SK-N-SH (cell line): ENCODE data around the gene RASSF4. TPM values are rescaled to one million over a fixed set of nuclear protein-coding genes. Genes with fewer than 3 reads are reported as not detected.

Source experiments
- CTCF ChIA-PET: fragments of 300-600, 350-600 bp; formaldehyde crosslinking; extraction: SDS; loops from one replicate; lab custom pipeline; 2021; lab: Yijun Ruan, JAX
- POLR2A ChIA-PET: fragments of 350-600 bp; sonication (Branson Sonifier 250); formaldehyde crosslinking; extraction: SDS; loops from one replicate; lab custom pipeline; 2020; ENCODE audit warnings: antibody characterized with exemption, inconsistent platforms; lab: Yijun Ruan, JAX
- DNase-seq: peaks from one replicate; pipeline ENCODE4 v3.0.0; 2012
- H2AFZ ChIP-seq: fragments of 200-600 bp; sonication (generic); 2 replicates; pipeline ENCODE4 v1.8.1; 2016; ENCODE audit warnings: antibody characterized with exemption, mild to moderate bottlenecking, low read depth
- H3F3A ChIP-seq: fragments of 200-600 bp; sonication (generic); replicated peaks from 2 replicates; pipeline ENCODE3; 2016; ENCODE audit warnings: antibody characterized with exemption, mild to moderate bottlenecking; ENCODE audit not compliant: insufficient read depth
- H3K27ac ChIP-seq, 2 experiments: fragments of 200-500 bp in 1 of 2; fragments of 200-600 bp in 1 of 2; sonication (Bioruptor generic) in 1 of 2; sonication (generic), shearing (Covaris generic) in 1 of 2; 2 replicates each; pipeline versions ENCODE4 v1.5.1 to v1.6.1; 2014 to 2016; ENCODE audit warnings: low read depth in 2 of 2, inconsistent platforms in 1 of 2, low read length in 1 of 2, mild to moderate bottlenecking in 1 of 2, mixed read lengths in 1 of 2
- H3K27me3 ChIP-seq: fragments of 200-600 bp; sonication (generic), shearing (Covaris generic); 2 replicates; pipeline ENCODE4 v1.6.1; 2016; ENCODE audit warnings: mixed run types; ENCODE audit not compliant: insufficient read depth
- H3K36me3 ChIP-seq, 2 experiments: fragments of 200-500 bp in 1 of 2; fragments of 200-600 bp in 1 of 2; sonication (Bioruptor generic) in 1 of 2; sonication (generic) in 1 of 2; replicated peaks in 1 of 2; 2 replicates each; pipeline versions ENCODE3 to v1.5.1; 2014 to 2016; ENCODE audit warnings: low read length in 1 of 2, mild to moderate bottlenecking in 1 of 2; ENCODE audit not compliant: insufficient read depth in 2 of 2, control insufficient read depth in 1 of 2
- H3K4me1 ChIP-seq, 2 experiments: fragments of 200-500 bp in 1 of 2; fragments of 200-600 bp in 1 of 2; sonication (Bioruptor generic) in 1 of 2; sonication (generic), shearing (Covaris generic) in 1 of 2; 2 replicates each; pipeline versions ENCODE4 v1.5.1 to v1.6.1; 2014 to 2016; ENCODE audit warnings: low read depth in 1 of 2, low read length in 1 of 2, mixed run types in 1 of 2; ENCODE audit not compliant: insufficient read depth in 2 of 2, control insufficient read depth in 1 of 2
- H3K4me2 ChIP-seq: fragments of 200-600 bp; sonication (generic), shearing (Covaris generic); 2 replicates; pipeline ENCODE4 v1.6.1; 2017; ENCODE audit warnings: mixed run types
- H3K4me3 ChIP-seq, 2 experiments: fragments of 200-500 bp in 1 of 2; fragments of 200-600 bp in 1 of 2; sonication (Bioruptor generic) in 1 of 2; sonication (generic), shearing (Covaris generic) in 1 of 2; 2 replicates each; pipeline versions ENCODE4 v1.5.1 to v1.8.1; 2014 to 2016; ENCODE audit warnings: low read depth in 2 of 2, inconsistent platforms in 1 of 2, low read length in 1 of 2, mild to moderate bottlenecking in 1 of 2, mixed read lengths in 1 of 2, moderate library complexity in 1 of 2
- H3K79me2 ChIP-seq: fragments of 200-600 bp; sonication (generic); 2 replicates; pipeline ENCODE4 v1.8.1; 2017; ENCODE audit warnings: mild to moderate bottlenecking; ENCODE audit not compliant: insufficient read depth
- H3K9ac ChIP-seq: fragments of 200-600 bp; sonication (generic); 2 replicates; pipeline ENCODE4 v1.6.1; 2017; ENCODE audit warnings: mixed run types
- H3K9me2 ChIP-seq: fragments of 200-600 bp; sonication (generic); 2 replicates; pipeline ENCODE4 v1.6.1; 2017; ENCODE audit warnings: mixed run types
- H3K9me3 ChIP-seq: fragments of 200-600 bp; sonication (generic); 2 replicates; pipeline ENCODE4 v1.6.1; 2017; ENCODE audit warnings: mixed run types, mild to moderate bottlenecking, moderate library complexity
- H4K20me1 ChIP-seq: fragments of 200-600 bp; sonication (generic); 2 replicates; pipeline ENCODE4 v1.6.1; 2017; ENCODE audit warnings: mild to moderate bottlenecking, mixed run types; ENCODE audit not compliant: insufficient read depth
- CTCF ChIP-seq: fragments of 200-600 bp; sonication (generic); IDR thresholded peaks from 2 replicates; pipeline ENCODE4 v1.6.1; 2017; ENCODE audit warnings: antibody characterized with exemption, mild to moderate bottlenecking, moderate library complexity
- EP300 ChIP-seq, 2 experiments: IDR thresholded peaks; 2 replicates each; pipeline versions ENCODE4 v1.4.0 to v1.6.1; 2012; ENCODE audit warnings: borderline replicate concordance in 1 of 2, low read depth in 1 of 2, low read length in 1 of 2
- EZH2phosphoT487 ChIP-seq: fragments of 200-600 bp; sonication (generic); IDR thresholded peaks from 2 replicates; pipeline ENCODE4 v1.6.1; 2017; ENCODE audit warnings: low read depth, mixed run types, mild to moderate bottlenecking, antibody characterized with exemption, moderate library complexity, borderline replicate concordance
- IRF3 ChIP-seq: fragments of 150-350 bp; IDR thresholded peaks from 2 replicates; pipeline ENCODE4 v1.6.1; 2016; ENCODE audit warnings: mild to moderate bottlenecking, low read depth, low read length
- NFIC ChIP-seq: IDR thresholded peaks from 2 replicates; pipeline ENCODE4 v1.4.0; 2012; ENCODE audit warnings: borderline replicate concordance
- NRF1 ChIP-seq: IDR thresholded peaks from 2 replicates; pipeline ENCODE4 v1.6.1; 2012; ENCODE audit warnings: low read depth, mild to moderate bottlenecking, low read length
- PBX3 ChIP-seq: IDR thresholded peaks from 2 replicates; pipeline ENCODE4; 2012
- POLR2AphosphoS5 ChIP-seq: IDR thresholded peaks from 2 replicates; pipeline ENCODE4 v1.6.1; 2012; ENCODE audit warnings: low read depth, low read length
- RCOR1 ChIP-seq: fragments of 150-350 bp; IDR thresholded peaks from 2 replicates; pipeline ENCODE4 v1.6.1; 2017; ENCODE audit warnings: antibody characterized with exemption, low read length
- REST ChIP-seq: IDR thresholded peaks from 2 replicates; pipeline ENCODE4 v1.6.1; 2012; ENCODE audit warnings: mild to moderate bottlenecking, low read depth, low read length, moderate library complexity
- SMC3 ChIP-seq: IDR thresholded peaks from 2 replicates; pipeline ENCODE4 v1.6.1; 2012; ENCODE audit warnings: low read depth, low read length, improper control_type of control experiment
- TCF12 ChIP-seq: IDR thresholded peaks from 2 replicates; pipeline ENCODE4 v1.4.0; 2012
- USF1 ChIP-seq: IDR thresholded peaks from 2 replicates; pipeline ENCODE4 v1.4.0; 2012; ENCODE audit warnings: low read depth, borderline replicate concordance
- ZBTB33 ChIP-seq: IDR thresholded peaks from 2 replicates; pipeline ENCODE4 v1.4.0; 2012; ENCODE audit warnings: low read depth, borderline replicate concordance
- WGBS: methylation state at CpG from one replicate; pipeline ENCODE4 v1.1.6; 2017; ENCODE audit warnings: low lambda C conversion rate; 5-methylcytosine and 5-hydroxymethylcytosine counted together
- polyA plus RNA-seq, 3 experiments: library from polyadenylated mRNA; depleted of rRNA; stranded (reverse); fragments of >200 nt; gene quantifications; 2 replicates each; pipeline ENCODE4 v1.2.3, GENCODE V29; 2012

RASSF4 gene
- polyA plus RNA-seq, 1 of the 3 experiments (the other 2 are of a cell fraction): 11.0 TPM

GRCh38 chr10:44926751-44927351, 32.8 kb upstream of the RASSF4 start:
- H3K9me3 ChIP-seq: no peaks in the 10 kb centered on the region
- H3K9me2 ChIP-seq: no peaks in the 10 kb centered on the region
- POLR2A ChIA-PET: no interaction called here
- TF ChIP-seq NRF1 (no peak), USF1 (no peak), ZBTB33 (no peak), TCF12 (no peak), EZH2phosphoT487 (no peak), PBX3 (no peak), EP300 (IDR thresholded peaks at IDR 0.05; ENCODE audit: borderline replicate concordance in 1 of 2, low read depth in 1 of 2, low read length in 1 of 2) (no peak), NFIC (no peak), POLR2AphosphoS5 (no peak), RCOR1 (no peak), SMC3 (no peak), IRF3 (no peak), CTCF (no peak), REST (no peak)
- TF ChIP-seq, all 33 proteins: peak for 0
- Histone ChIP-seq H2AFZ (no peak overlapping the region), H3K79me2 (no peaks in the 10 kb centered on the region), H3K27me3 (peaks cover 26% of the 10 kb centered on the region; the same call in 1 of the 2 replicates), H3K4me2 (no peak overlapping the region), H4K20me1 (no peaks in the 10 kb centered on the region), H3K4me1 (no peaks in the 10 kb centered on the region), H3K27ac (no peak overlapping the region), H3F3A (no peaks in the 10 kb centered on the region), H3K9ac (no peak overlapping the region), H3K4me3 (no peak overlapping the region), H3K36me3 (no peaks in the 10 kb centered on the region)
- DNase-seq: no peak
- WGBS: 17% methylated on average over 8 of the region's 10 CpGs
- CTCF ChIA-PET: interaction anchor here (1.0 kb wide), 1 partner anchor 9 kb away, joined by 3 read pairs; no protein-coding TSS in a partner anchor
